HG03064 (cell line): ENCODE measurements around the gene CERK.
"Not testable (repeated sequence)": the region's sequence is repeated elsewhere in the genome, so short reads cannot be mapped to it uniquely, and the experiment has no call there.

Source experiments
- ATAC-seq: cut with Tn5 transposase; IDR thresholded peaks from one replicate; pipeline ENCODE4 v1.9.1; 2021; ENCODE audit warnings: low read depth; ENCODE audit not compliant: unreplicated experiment

CERK gene

GRCh38 chr22:46734213-46734722 lies 3.8 kb downstream of the CERK start:
- ATAC-seq, result not testable (repeated sequence)

GRCh38 chr22:46732513-46732912 lies 5.5 kb downstream of the CERK start:
- no peak for ATAC-seq

GRCh38 chr22:46732041-46732379 lies 6.0 kb downstream of the CERK start:
- no peak for ATAC-seq

- ATAC-seq, result no peak
These were observed 6.6 kb downstream of the CERK start for GRCh38 chr22:46731246-46732040.

- ATAC-seq, result no peak
These were observed 7.3 kb downstream of the CERK start for GRCh38 chr22:46730568-46731245.

GRCh38 chr22:46728470-46728869 lies 9.6 kb downstream of the CERK start:
- no peak for ATAC-seq

- ATAC-seq, result no peak
These were observed 10.2 kb downstream of the CERK start for GRCh38 chr22:46727813-46728364.

- ATAC-seq, result no peak
These were observed 11.1 kb downstream of the CERK start for GRCh38 chr22:46726986-46727317.

- ATAC-seq, result no peak
These were observed 11.7 kb downstream of the CERK start for GRCh38 chr22:46726066-46726985.

- ATAC-seq, result no peak
These were observed 13.0 kb downstream of the CERK start for GRCh38 chr22:46725096-46725495.

GRCh38 chr22:46723882-46724281 lies 14.2 kb downstream of the CERK start:
- ATAC-seq, result no peak

- ATAC-seq, result no peak
These were observed 16.5 kb downstream of the CERK start for GRCh38 chr22:46721501-46722085.

GRCh38 chr22:46719921-46720320 lies 18.1 kb downstream of the CERK start:
- no peak for ATAC-seq

- no peak for ATAC-seq
These were observed 23.5 kb downstream of the CERK start for GRCh38 chr22:46714550-46714949.

GRCh38 chr22:46712288-46712687 lies 25.8 kb downstream of the CERK start:
- ATAC-seq, result no peak

GRCh38 chr22:46710806-46711205 lies 27.2 kb downstream of the CERK start:
- ATAC-seq, result no peak

- no peak for ATAC-seq
These were observed 29.2 kb downstream of the CERK start for GRCh38 chr22:46708766-46709330.

- ATAC-seq, result no peak
These were observed 30.1 kb downstream of the CERK start for GRCh38 chr22:46707827-46708570.

GRCh38 chr22:46707305-46707704 lies 30.7 kb downstream of the CERK start:
- ATAC-seq, result no peak
